Measurements from ENCODE around the gene RPS19.

RPS19 gene

GRCh38 chr19:41859618-41860418, at the start of gene RPS19:
Gene RPS19, plus strand, starts transcription at chr19:41860255. Its CDS starts 520 bp downstream, at chr19:41860775.
- peak; percentile 97 for FAIRE-seq

DNA sequence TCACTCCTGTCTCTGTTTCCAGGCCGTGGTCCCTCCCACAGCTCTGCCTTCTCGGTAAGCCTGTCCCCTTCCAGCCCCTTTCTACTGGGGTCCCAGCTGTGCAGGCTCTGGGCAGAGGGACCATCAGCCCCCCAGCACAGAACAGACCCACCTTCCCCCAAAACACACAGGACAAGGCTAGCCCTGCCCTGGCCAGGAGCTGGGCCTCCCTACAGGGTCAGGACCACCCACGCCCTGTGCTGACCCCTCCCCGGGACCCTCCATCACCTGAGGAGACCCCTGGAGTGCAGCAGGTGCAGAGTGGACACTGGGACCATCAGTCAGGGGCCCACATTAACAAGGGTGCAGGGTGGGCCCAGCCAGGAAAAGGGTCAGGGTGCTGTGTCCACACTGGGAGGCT, 49.8 kb upstream of the RPS19 start:
- FAIRE-seq, result no peak

DNA sequence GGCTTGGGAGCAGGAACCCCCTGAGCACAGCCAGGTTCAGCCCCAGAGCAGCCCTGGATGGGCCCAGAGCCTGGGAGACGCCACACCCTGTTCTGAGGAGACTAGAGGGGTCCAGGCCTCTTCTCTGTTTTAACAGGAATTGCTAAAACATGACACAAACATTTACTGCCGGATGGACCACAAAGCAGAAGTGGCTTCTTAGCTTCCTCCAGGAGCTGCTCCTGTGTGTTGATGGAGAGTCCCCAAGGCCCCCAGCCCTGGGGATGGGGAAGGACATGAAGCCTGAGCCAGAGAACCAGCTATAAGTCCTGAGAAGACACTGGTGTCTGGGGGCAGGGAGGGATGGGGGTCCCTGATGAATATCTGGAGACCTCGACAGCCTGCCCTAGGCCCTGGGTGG, 49.0 kb upstream of the RPS19 start:
- no peak for FAIRE-seq

GRCh38 chr19:41811981-41812380, 48.1 kb upstream of the RPS19 start:
- no peak for FAIRE-seq

- no peak for FAIRE-seq
Observed at GRCh38 chr19:41813911-41814310, 46.1 kb upstream of the RPS19 start.

- no peak for FAIRE-seq
Observed at GRCh38 chr19:41815301-41815700, 44.8 kb upstream of the RPS19 start.

DNA sequence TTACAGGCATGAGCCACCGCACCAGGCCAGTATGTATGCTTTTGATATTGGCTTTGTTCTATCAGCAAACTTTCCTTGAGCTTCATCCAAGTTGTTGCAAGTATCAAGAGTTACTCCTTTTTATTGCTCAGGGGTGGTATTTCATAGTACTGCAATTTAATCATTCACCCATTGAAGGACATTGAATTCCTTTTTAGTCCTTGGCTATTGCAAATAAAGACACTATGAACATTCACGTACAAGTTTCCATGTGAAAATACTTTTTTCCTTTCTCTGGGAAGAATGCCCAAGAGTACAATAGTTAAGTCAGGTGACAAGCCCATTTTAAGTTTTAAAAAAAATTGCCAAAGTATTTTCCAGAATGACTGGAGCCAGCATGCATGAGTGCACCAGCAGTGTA, 43.3 kb upstream of the RPS19 start:
- no peak for FAIRE-seq

DNA sequence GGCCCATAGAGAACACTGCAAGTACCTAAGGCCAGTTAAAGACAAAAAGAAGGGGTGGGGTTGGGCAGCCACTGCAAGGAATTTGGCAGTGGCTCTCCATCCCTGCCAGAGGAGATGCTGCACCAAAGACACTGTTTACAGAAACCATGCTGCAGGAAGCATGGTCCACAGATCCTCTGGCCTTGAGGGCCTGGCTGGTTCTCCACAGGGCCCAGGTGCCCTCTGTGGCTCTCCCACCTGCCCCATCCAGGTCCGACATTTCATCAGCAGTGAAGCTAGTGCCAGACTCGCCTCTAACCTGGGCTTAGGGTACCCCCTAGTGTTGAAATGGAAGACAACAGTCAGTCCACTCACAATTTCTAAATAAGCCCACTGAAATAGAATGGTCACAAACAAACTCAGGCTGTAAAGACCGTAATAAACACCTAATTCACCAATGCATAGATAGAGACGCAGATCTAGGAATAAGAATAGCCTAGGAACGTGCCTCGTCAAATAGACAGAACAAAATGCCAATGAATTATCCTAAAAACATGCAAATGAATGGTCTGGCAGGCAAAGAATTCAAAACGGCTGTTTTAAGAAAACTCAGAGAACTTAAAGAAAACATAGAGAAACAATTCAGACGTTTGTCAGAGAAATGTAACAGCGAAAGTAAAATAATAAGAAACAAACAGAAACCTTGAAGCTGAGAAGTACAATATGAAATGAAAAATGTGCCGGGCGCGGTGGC, 38.9 kb upstream of the RPS19 start:
- FAIRE-seq, result no peak

DNA sequence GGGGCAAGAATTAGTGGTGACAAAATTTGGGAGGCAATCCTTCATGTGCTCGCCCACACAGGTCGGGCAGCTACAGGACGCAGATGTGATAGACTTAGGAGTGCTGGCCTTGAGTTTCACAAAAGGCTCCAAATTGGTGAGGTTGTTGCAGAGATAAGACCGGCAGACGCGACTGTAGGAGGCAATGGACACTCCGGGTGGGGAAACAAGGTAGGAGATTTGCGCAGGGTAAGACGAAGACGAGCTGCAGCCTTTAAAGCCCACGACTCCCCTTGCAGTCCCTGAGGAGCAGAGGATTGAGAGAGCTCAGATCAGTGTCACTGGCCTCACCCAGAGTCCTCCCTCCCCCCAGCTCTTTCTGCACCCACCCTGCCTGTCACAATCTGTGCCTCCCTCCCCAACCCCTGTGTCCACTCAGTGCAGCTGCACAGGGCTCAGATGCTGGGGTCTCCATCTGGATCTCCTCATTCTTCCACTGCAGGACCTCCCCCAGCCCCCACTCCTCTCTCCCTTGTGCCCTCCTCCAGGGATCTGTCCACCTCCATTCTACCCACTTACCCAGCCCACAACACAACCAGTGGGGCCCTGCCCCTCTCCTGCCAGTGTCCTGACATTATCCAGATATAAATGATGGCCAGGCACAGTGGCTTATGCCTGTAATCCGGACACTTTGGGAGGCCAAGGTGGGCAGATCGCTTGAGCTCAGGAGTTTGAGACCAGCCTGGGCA, 21.9 kb upstream of the RPS19 start:
- FAIRE-seq, result no peak

- no peak for FAIRE-seq
Observed at GRCh38 chr19:41839211-41839610, 20.8 kb upstream of the RPS19 start.

DNA sequence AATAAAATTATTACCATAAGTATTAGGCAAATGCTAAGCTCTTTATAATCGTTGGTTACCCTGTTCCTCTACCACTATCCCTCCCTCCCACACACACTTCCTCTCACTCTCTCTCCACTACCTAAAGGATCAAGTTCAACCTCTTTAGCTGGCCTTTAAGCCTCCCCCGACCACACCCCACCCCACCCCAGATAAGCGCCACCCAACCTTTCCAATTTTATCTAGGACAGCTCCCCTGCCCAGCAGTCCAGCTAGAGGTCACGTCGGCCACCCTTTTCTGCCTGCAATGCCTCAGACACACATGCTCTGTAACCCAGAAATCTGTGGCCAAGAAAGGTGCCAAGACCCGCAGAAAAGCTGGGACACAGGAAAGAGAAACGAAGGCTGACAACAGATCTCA, 16.7 kb upstream of the RPS19 start:
- no peak for FAIRE-seq

- no peak for FAIRE-seq
Observed at GRCh38 chr19:41844601-41845000, 15.5 kb upstream of the RPS19 start, which contains the start of gene LYPD4. Gene LYPD4, minus strand, starts transcription at chr19:41844683. Its CDS starts 5,398 bp downstream, at chr19:41839285.

DNA sequence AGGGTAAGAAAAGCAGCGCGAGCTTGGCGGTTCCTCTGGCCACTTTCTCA, 15.2 kb upstream of the RPS19 start, which contains the start of gene DMRTC2:
Gene DMRTC2 (plus strand): TSS at position 42 of the 50 bp plus-strand sequence. CDS start 2,387 bp downstream, outside the sequence.
- no peak for FAIRE-seq

GRCh38 chr19:41845051-41845590, 14.9 kb upstream of the RPS19 start:
- FAIRE-seq, result no peak

- FAIRE-seq, result no peak
Observed at GRCh38 chr19:41847351-41848105, 12.5 kb upstream of the RPS19 start.

DNA sequence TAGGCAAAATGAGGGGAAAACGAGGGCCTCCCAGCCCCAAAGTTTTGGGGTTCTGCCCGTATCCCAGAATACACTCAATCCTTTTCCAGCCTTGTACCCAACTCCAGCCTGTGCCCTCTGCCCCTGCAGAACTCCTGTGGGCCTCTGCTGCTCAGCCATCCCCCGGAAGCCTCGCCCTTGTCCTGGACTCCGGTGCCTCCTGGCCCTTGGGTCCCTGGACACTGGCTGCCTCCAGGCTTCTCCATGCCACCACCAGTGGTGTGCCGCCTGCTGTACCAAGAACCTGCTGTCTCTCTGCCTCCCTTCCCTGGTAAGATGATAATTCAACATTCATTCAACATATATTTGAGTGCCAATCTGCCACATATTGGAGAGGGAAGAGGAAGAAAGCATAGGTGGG, 11.4 kb upstream of the RPS19 start:
- FAIRE-seq, result no peak

- FAIRE-seq, result no peak
Observed at GRCh38 chr19:41849067-41849466, 11.0 kb upstream of the RPS19 start.

GRCh38 chr19:41850381-41850780, 9.7 kb upstream of the RPS19 start:
- no peak for FAIRE-seq

DNA sequence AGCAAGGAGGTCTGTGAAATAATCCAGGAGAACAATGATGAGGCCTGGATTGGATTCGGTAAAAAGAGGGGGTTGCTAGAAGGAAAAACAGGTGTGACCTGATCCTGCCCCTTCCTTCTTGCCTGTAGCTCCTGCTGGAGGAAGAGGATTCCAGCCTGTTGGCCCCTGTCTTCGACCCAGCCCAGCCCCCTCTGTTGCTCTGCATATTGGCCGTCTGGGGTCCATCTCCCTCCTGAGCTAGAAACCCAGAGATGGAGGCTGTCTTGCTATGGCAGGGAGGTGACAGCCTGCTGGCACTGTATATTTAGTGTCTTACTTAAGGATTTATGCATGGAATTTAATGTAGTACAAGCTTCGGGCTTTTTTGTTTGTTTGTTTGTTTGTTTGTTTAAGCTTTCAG, 8.6 kb upstream of the RPS19 start:
- FAIRE-seq, result no peak

DNA sequence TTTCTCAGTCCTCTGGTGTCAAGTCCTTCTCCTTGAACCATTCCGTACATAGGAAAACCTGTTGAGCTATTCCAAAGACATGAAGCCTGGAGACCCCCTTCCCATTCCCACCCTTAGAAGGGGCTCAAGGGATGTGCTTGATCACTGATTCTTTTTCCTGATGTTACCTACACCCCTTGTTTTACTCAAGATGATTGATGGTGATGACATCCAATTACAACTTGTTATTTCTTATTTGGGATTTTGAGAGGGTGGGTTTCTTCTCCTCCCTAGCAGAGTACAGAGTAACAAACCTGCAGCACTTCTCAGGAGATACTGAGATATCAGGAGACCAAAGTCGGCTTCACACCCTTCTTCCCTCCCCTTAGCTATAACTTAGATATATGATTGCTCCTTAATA, 6.7 kb upstream of the RPS19 start:
- FAIRE-seq, result no peak

DNA sequence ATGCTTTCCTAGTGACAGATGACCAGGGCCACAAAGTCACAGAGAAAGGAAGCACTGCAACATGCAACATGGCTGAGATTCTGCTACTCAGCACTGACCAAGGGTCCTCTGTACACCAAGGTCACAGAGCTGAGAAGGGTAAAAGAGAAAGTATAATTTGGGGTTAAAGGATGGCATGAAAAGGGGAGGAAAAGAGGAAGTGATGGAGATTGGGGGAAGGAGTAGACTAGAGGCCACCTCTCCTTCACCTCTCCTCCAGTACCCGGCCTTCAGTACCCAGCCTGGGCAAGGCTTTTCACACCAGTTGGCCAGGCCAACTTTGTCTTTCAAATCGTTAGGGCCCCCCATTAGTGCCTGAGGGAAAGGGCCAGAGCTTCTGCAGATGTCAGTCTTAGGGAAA, 6.3 kb upstream of the RPS19 start:
- FAIRE-seq, result no peak

GRCh38 chr19:41859213-41859617, 840 bp upstream of the RPS19 start:
- no peak for FAIRE-seq

Data from endometrium (tissue), 2 donors.